HG02623 (cell line): ENCODE data around the gene PPIH.
"Not testable (repeated sequence)": the region's sequence is repeated elsewhere in the genome, so short reads cannot be mapped to it uniquely, and the experiment has no call there.

ENCODE experiments used
- ATAC-seq: cut with Tn5 transposase; IDR thresholded peaks from one replicate; pipeline ENCODE4 v1.9.1; 2021; ENCODE audit warnings: moderate library complexity; ENCODE audit not compliant: unreplicated experiment

PPIH gene

DNA sequence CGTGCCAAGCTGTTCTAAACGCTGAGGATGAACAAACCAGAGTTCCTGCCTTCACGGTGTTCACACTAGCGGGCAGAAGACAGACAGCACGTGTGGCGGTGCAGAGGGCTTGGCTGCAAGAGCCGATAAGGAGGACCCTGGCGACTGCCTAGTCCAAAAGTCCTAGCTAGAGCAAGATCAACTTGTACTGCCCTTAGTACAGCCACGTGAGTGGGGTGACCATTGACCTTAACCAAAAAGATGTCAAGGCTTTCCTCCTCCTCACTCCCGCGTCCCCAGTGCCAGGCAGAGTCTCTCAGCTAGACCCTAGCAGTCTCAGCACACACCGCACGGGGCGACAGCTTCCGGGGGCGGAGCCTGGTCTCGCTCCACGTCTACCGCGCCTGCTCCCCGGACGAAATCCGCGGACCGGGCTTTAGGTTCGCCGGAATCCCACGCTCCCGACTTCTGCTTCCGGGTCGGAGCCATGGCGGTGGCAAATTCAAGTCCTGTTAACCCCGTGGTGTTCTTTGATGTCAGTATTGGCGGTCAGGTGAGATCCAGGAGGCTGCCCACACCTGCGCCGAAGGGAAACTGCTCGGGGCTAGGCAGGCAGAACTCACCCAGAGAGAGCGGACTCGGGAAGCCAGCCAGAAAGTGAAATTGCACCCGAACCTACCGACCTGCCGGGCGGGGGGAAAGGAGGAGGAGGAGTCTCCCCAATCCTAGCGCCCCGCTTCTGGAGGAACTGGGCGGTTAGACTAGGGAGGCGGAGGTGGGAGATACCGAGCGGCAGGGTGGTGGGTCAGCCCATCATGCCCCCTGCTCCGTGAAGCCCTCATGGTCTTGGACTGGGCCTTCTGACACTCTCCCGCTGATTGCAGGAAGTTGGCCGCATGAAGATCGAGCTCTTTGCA is at the start of gene PPIH:
Gene PPIH (plus strand): TSS at position 443 of the 896 bp plus-strand sequence. CDS start 24 bp downstream, at position 467.
- peak; percentile 93 for ATAC-seq

GRCh38 chr1:42613803-42614131 is 44.5 kb upstream of the PPIH start:
- no peak for ATAC-seq

DNA sequence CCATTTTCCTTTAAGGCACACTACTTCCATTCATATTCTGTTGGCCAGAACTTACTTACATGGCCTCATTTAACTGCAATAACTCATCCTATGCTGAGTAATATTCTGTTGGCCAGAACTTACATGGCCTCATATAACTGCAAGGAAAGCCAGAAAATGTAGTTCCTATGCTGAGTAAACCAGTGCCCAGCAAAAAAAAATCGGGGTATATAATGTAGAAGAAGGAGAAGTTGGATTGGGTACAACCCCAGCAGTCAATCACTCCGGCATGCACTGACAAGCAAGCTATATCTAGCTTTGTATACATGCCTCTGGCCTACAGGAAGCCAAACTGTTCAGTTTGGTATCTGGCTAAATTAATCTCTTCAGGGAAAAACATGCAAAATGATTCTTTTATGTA is 39.4 kb upstream of the PPIH start:
- ATAC-seq: no peak

- no peak for ATAC-seq
These were observed 37.9 kb upstream of the PPIH start for GRCh38 chr1:42620307-42620706.

DNA sequence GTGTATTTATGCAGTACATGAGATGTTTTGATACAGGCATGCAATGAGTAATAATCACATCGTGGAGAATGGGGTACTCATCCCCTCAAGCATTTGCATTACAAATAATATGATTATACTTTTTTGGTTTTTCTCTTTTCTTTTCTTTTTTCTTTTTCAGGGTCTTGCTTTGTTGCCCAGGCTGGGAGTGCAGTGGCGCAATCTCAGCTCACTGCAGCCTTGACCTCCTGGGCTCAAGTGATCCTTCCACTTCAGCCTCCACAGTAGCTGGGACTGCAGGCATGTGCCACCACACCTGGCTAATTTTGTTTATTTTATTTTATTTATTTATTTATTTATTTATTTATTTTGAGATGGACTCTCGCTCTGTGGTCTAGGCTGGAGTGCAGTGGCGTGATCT is 37.0 kb upstream of the PPIH start:
- ATAC-seq: not testable (repeated sequence)

GRCh38 chr1:42627205-42627604 is 31.0 kb upstream of the PPIH start:
- ATAC-seq: not testable (repeated sequence)

GRCh38 chr1:42639116-42639515 is 19.1 kb upstream of the PPIH start:
- ATAC-seq: no peak

DNA sequence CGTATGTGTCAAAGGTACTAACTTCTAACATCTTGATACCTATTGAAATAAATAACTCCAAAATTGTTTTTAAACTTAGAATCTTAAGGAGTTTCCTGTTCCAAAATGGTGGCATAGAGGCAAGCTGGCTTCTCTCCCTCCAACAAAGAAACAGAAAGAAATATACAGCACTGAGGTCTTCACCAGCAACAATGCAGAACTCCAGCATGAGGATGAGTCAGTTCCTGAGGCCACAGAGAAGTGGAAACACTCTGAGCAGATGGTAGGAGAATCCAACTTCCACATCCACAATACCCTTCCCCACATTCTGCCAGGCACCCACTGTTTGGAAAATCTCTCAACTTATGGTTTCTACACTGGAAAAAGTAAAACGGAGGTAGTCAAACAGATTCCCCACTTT is 12.2 kb upstream of the PPIH start:
- no peak for ATAC-seq

DNA sequence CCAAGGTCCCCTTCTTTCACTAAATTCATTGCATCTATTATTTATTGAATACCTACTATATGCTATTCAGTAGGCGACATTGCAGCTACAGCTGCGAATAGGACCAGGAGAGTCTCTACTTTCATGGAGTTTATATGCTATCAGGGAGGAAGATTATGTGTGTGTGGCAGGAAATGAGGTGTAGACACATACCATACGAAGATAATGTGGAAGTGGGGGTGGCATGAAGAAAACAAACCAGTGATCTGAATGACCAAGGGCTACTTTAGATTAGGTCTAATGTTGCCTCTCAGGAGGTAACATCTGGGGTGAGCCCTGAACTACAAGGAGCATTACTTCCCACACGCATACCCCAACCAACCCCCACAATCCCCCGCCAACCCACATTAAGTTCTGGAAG is 1.0 kb upstream of the PPIH start:
- ATAC-seq: no peak

- no peak for ATAC-seq
These were observed 684 bp downstream of the PPIH start for GRCh38 chr1:42658877-42659337.

- ATAC-seq: no peak
These were observed 2.8 kb downstream of the PPIH start for GRCh38 chr1:42660907-42661500.

GRCh38 chr1:42669936-42670335 is 11.7 kb downstream of the PPIH start:
- no peak for ATAC-seq

DNA sequence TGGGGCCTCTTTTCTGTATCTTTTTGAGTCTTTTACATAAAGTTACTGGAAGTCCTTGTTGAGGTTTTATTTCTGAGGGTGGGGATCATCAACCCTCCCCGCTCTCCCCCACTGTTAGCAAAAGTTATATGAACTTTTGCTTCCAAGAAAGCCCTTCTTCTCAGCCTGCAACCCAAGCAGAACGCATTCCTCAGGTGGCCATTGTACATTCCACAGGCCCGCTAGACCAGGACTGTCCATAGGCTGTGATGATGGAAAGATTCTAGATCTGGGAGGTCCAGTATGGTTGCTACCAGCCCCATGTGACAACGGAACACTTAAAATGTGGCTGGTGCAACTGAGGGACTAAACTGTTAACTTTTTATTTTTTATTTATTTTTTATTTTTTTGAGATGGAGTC is 12.2 kb downstream of the PPIH start:
- no peak for ATAC-seq

- no peak for ATAC-seq
These were observed 16.0 kb downstream of the PPIH start for GRCh38 chr1:42674214-42674613.

DNA sequence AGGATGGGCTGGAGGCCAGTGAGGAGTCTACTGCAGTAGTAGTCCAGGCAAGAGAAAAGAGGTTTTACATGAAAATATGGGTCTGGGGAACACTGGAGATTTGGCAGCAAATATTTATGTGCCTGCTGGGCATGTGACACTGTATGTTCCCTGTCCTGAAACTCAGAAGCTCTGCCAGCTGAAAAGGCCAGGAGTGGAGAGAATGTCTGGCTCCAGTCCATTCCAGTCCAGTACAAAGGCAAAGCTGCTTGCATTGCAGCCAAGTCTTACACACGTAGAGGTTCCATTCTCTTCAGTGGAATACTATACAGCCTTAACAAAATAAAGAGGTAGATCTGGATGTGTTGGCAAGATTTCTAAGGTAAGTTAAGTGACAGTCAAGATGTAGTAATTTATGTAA is 16.5 kb downstream of the PPIH start:
- no peak for ATAC-seq

GRCh38 chr1:42675467-42675866 is 17.2 kb downstream of the PPIH start:
- ATAC-seq: no peak

DNA sequence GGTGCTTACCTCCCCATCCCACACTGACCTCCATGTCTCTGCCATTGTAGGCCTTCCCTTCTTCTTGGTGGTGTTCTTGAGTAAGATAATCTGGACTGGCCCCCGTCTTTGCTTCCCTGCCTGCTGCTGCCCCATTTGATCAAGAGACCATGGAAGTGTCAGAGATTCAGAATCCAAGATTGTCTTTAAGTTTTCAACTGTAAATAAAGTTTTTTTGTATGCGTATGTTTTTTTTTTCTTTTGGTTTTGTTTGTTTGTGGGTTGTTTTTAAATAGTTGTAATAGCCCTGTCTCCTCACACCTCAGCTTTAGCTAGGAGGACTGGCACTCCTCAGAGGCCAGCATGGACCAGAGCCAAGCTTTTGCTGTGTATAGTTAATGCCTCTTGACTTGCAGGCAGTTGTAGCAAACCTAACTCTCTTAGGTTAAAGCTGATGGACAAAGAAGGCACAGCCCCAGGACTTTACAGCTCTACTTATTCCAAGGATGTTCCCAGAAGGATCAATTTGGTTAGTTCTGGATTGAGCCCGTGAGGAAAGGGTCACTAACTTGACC is 18.4 kb downstream of the PPIH start:
- ATAC-seq: no peak

DNA sequence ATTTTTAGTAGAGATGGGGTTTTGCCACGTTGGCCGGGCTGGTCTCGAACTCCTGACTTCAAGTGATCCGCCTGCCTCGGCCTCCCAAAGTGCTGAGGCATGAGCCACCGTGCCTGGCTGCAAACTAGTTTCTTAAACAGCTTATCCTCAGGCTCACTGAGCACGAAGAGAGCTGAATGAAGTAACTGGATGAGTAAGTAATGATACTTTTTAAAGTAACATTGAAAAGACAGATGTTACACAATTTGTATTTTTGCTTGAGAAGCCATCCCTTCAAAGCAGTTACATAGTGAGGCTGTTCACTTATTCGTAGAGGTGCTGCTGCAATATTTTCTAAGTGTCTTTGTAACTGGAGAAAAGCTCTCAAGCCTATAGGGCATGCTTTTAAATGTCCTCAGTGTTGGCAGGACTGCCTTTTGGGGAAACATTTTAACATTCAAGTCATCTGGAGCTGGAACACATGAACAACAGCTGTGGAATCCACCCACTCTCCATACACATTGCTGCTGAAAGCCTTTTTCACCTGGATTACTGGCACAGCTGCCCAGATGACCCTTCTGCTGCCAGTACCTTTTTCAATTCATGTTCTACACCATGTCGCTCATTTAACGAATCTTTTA is 21.3 kb downstream of the PPIH start:
- no peak for ATAC-seq

DNA sequence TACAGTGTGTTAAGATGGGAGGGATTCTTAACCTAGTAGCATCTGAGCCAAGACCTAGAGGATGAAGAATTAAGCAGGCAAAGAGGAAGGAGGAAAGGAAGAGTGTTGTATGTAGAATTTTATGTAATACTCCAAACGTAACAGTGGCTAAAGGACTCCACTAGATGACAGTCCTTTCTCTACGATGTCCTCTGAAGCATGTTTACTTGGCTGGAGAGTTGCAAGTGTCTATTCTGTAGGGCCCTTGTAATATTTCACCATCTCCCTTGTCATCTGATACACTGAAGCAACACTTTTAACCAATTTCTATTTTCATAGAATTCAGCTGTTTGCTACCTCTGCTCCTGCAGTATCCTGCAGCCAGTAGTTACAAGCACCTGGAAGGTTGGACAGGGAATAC is 21.8 kb downstream of the PPIH start:
- no peak for ATAC-seq

DNA sequence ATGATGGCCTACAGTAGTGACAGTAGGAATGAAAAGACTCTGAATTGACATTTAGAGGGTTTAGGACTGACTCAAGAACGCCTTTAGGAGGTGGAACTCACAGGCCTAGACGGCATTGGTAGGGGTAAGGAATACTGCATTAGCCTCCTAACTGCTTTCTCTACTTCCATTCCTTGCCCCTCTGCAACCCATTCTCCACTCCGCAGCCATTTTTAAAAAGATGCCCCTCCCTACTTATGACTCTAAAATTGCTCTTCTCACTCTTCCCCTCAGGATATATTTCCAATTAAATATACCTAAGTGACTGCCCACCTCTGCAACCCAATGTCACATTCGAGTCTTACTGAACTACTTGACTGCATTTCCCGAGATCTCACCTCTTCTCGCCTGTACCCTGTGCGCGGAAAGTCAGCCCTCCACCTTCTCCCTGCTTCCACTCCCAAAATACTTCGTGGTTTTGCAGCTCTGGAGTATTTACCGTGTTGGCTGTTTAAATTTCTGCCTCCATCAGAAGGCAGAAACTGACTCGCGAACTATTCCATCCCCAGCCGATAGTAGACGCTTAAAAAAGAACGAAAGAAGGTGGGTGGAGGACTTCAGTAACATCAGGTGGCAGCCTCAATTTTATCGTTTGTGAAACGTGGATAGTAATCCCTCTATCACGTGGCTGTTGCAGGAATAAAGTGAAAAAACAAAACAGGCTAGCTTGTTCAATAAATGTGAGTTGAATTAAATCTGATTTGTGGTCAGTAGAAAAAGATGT is 22.9 kb downstream of the PPIH start:
- no peak for ATAC-seq
